ENCODE results near the gene NUMA1. TPM values are rescaled to one million over a fixed set of nuclear protein-coding genes. Genes with fewer than 3 reads are reported as not detected.

NUMA1 gene
- total and polyA plus RNA-seq, 4 donors, result 19.5 to 93.2 (median 42.1) TPM

- peak; percentile 41 for TF ChIP-seq FOXA2 (IDR thresholded peaks at IDR 0.05)
These were observed 32.0 kb upstream of the NUMA1 start, which contains the start of gene ANAPC15 (continued) for GRCh38 chr11:72112143-72112977.

- no peak for DNase-seq (ENCODE audit: low spot score)
- peak overlapping the region; percentile 41 to 64 (median 49) for H3K4me3 ChIP-seq (ENCODE audit: low read depth in 1 of 3, low read length in 3 of 3)
- H3K27me3 ChIP-seq (ENCODE audit: control insufficient read depth in 4 of 4, insufficient read depth in 4 of 4, low read length in 3 of 4), result no peaks in the 10 kb centered on the region
- H3K36me3 ChIP-seq (ENCODE audit: control insufficient read depth in 4 of 4, insufficient read depth in 3 of 4, low read depth in 1 of 4, low read length in 3 of 4), result no peaks in the 10 kb centered on the region
- TF ChIP-seq ZBTB33 (IDR thresholded peaks at IDR 0.05) (no peak), RAD21 (IDR thresholded peaks at IDR 0.05) (no peak), JUND (IDR thresholded peaks at IDR 0.05) (no peak), YY1 (IDR thresholded peaks at IDR 0.05) (no peak), HNF4G (IDR thresholded peaks at IDR 0.05) (no peak), FOXA2 (IDR thresholded peaks at IDR 0.05) (no peak), NR2F2 (IDR thresholded peaks at IDR 0.05) (no peak), GABPA (IDR thresholded peaks at IDR 0.05 in 1 of 2, conservative IDR thresholded peaks at IDR 0.05 in 1 of 2) (no peak), RXRA (IDR thresholded peaks at IDR 0.05) (no peak), MAX (IDR thresholded peaks at IDR 0.05) (no peak), CTCF (IDR thresholded peaks at IDR 0.05; ENCODE audit: low read depth, low read length, missing input control) (no peak), FOXA1 (IDR thresholded peaks at IDR 0.05) (no peak), TAF1 (conservative IDR thresholded peaks at IDR 0.05) (no peak), REST (IDR thresholded peaks at IDR 0.05) (no peak), EGR1 (IDR thresholded peaks at IDR 0.05; ENCODE audit: low read depth in 2 of 2) (no peak), HNF4A (conservative IDR thresholded peaks at IDR 0.05) (no peak), SP1 (IDR thresholded peaks at IDR 0.05) (no peak)
- H3K27ac ChIP-seq (ENCODE audit: low read depth in 1 of 2, low read length in 2 of 2), result peak overlapping the region; percentile 98
- WGBS, result 5% methylated on average over 10 of the region's 10 CpGs
- H3K9ac ChIP-seq (ENCODE audit: low read depth in 1 of 2, low read length in 2 of 2), result peak overlapping the region; percentile 82 to 91
- peaks cover 0 to 12% (median 8%) of the 10 kb centered on the region in 4 donors for H3K4me1 ChIP-seq (ENCODE audit: control insufficient read depth in 4 of 4, insufficient read depth in 4 of 4, low read length in 3 of 4)
- H3K9me3 ChIP-seq (ENCODE audit: control insufficient read depth in 4 of 4, low read length in 3 of 4), result no peaks in the 10 kb centered on the region
These were observed 31.2 kb upstream of the NUMA1 start for GRCh38 chr11:72111300-72112142.

Data from liver (tissue), 9 donors.